HepG2 (cell line): ENCODE measurements around the gene THRB. TPM values are rescaled to one million over a fixed set of nuclear protein-coding genes. Genes with fewer than 3 reads are reported as not detected.
A peak's percentile ranks its signal among the peaks of the same experiment; 100 is the strongest.

ENCODE experiments used
- FOSL2 ChIP-seq: sonication (generic); formaldehyde crosslinking; IDR thresholded peaks from 2 replicates; pipeline ENCODE4 v1.4.0; 2020; ENCODE audit warnings: missing genetic modification reagents
- MXD4 ChIP-seq: IDR thresholded peaks from 2 replicates; pipeline ENCODE4 v1.6.1; 2016; ENCODE audit warnings: mild to moderate bottlenecking, missing biosample characterization, missing genetic modification reagents
- NCOA2 ChIP-seq: sonication (generic); formaldehyde crosslinking; IDR thresholded peaks from 2 replicates; pipeline ENCODE4 v1.8.0; 2022; ENCODE audit warnings: inconsistent platforms
- REPIN1 ChIP-seq: sonication (generic); formaldehyde crosslinking; IDR thresholded peaks from 2 replicates; pipeline ENCODE4 v1.8.0; 2022; ENCODE audit warnings: missing genetic modification reagents, low read depth, mild to moderate bottlenecking, borderline replicate concordance
- RXRA ChIP-seq: sonication (generic); formaldehyde crosslinking; IDR thresholded peaks from 2 replicates; pipeline ENCODE4 v1.5.1; 2020; ENCODE audit warnings: missing genetic modification reagents
- SOX5 ChIP-seq: IDR thresholded peaks from 2 replicates; pipeline ENCODE4 v1.6.1; 2016; ENCODE audit warnings: borderline replicate concordance
- ZBTB8A ChIP-seq: sonication (generic); formaldehyde crosslinking; IDR thresholded peaks from 2 replicates; pipeline ENCODE4 v1.4.0; 2020; ENCODE audit warnings: mild to moderate bottlenecking, low read depth, missing genetic modification reagents, borderline replicate concordance
- ZNF441 ChIP-seq: sonication (generic); formaldehyde crosslinking; IDR thresholded peaks from 2 replicates; pipeline ENCODE4 v1.7.0; 2021; ENCODE audit warnings: missing genetic modification reagents, borderline replicate concordance
- ZNF724P ChIP-seq: sonication (generic); formaldehyde crosslinking; IDR thresholded peaks from 2 replicates; pipeline ENCODE4 v1.8.0; 2022; ENCODE audit warnings: missing genetic modification reagents, borderline replicate concordance
- ZNF850 ChIP-seq: sonication (generic); formaldehyde crosslinking; conservative IDR thresholded peaks from 2 replicates; pipeline ENCODE4 v1.9.0; 2021; ENCODE audit warnings: mild to moderate bottlenecking, missing genetic modification reagents
- polyA plus RNA-seq, 8 experiments: library from polyadenylated mRNA; depleted of rRNA in 3 of 8; stranded (reverse) in 7 of 8; unstranded in 1 of 8; fragments of >200 nt; fragmentation: Illumina TruSeq in 4 of 8; extraction: Trizol in 4 of 8; gene quantifications; 2 replicates each; pipeline versions ENCODE4 v1.2.1 to v1.2.3, GENCODE V29; 2011 to 2016; ENCODE audit warnings: low read depth in 4 of 8, missing spikeins in 1 of 8, mixed read lengths in 1 of 8; ENCODE audit not compliant: insufficient read depth in 1 of 8
- total RNA-seq, 5 experiments: library from RNA; depleted of rRNA; stranded (reverse); fragments of >200 nt; fragmentation: Illumina TruSeq; extraction: Trizol; gene quantifications; 2 replicates each; pipeline ENCODE4 v1.2.3, GENCODE V29; 2016; ENCODE audit warnings: low read depth in 1 of 5
- TF ChIP-seq, protein P1 (sequence below): sonication (generic); formaldehyde crosslinking; IDR thresholded peaks from 2 replicates; pipeline ENCODE4 v1.4.0; 2020; ENCODE audit warnings: low read depth, missing genetic modification reagents
- TF ChIP-seq, protein P2 (sequence below): sonication (generic); formaldehyde crosslinking; IDR thresholded peaks from 2 replicates; pipeline ENCODE4 v1.8.1; 2023; ENCODE audit warnings: missing genetic modification reagents, inconsistent platforms, borderline replicate concordance
- TF ChIP-seq, protein P3 (sequence below): sonication (generic); formaldehyde crosslinking; IDR thresholded peaks from one replicate; pipeline ENCODE4 v1.5.1; 2020; ENCODE audit warnings: mild to moderate bottlenecking, missing genetic modification reagents; ENCODE audit errors: not compliant biosample characterization
- TF ChIP-seq, protein P4 (sequence below): sonication (generic); formaldehyde crosslinking; conservative IDR thresholded peaks from 2 replicates; pipeline ENCODE4 v1.5.0; 2020; ENCODE audit warnings: missing genetic modification reagents

Gene THRB
- total and polyA plus RNA-seq, 2 of the 13 experiments (the other 11 are each of a cell fraction or from before 2014, with no cell fraction given) = 4.7 to 22.7 TPM

DNA sequence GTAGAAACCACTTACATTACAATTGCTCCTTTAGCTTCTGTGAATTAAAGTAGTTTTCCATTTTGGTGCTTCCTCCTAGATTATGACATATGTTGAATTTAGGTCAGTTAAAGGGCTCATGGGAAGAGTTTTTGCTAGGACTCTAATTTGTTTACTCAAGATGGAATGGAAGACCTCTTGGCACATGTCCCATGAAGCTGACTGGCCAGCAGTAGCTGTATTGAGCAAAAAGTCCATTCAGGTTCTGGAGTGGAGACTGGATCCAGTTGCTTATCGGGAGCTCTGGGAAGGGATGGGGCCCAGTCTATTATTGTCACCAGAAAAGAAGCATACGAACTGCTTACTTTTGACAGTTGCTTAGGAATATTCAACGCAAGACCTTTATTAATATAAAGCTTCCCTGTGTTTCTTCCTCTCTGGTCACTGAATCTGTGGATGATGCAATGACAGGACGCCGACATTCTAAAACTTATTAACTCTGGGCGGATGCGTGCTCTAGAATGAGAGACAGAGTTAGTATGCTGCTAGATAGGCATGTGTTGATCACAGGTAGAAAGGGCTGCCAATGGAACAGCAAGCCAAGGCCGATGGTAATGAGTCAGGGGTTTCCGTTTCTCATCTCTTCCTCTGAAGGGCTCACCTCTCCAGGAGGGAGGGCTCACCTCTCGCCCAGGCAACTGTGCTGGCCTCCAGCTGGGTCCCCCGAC lies 393.8 kb downstream of the THRB start (continued):
- TF ChIP-seq, protein P1, sequence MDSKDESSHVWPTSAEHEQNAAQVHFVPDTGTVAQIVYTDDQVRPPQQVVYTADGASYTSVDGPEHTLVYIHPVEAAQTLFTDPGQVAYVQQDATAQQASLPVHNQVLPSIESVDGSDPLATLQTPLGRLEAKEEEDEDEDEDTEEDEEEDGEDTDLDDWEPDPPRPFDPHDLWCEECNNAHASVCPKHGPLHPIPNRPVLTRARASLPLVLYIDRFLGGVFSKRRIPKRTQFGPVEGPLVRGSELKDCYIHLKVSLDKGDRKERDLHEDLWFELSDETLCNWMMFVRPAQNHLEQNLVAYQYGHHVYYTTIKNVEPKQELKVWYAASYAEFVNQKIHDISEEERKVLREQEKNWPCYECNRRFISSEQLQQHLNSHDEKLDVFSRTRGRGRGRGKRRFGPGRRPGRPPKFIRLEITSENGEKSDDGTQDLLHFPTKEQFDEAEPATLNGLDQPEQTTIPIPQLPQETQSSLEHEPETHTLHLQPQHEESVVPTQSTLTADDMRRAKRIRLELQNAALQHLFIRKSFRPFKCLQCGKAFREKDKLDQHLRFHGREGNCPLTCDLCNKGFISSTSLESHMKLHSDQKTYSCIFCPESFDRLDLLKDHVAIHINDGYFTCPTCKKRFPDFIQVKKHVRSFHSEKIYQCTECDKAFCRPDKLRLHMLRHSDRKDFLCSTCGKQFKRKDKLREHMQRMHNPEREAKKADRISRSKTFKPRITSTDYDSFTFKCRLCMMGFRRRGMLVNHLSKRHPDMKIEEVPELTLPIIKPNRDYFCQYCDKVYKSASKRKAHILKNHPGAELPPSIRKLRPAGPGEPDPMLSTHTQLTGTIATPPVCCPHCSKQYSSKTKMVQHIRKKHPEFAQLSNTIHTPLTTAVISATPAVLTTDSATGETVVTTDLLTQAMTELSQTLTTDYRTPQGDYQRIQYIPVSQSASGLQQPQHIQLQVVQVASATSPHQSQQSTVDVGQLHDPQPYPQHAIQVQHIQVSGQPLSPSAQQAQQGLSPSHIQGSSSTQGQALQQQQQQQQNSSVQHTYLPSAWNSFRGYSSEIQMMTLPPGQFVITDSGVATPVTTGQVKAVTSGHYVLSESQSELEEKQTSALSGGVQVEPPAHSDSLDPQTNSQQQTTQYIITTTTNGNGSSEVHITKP (CRISPR knock-in tag) = no peak
- TF ChIP-seq ZNF724P (no peak), ZNF850 (CRISPR knock-in tag) (no peak), SOX5 (CRISPR knock-in tag) (no peak), FOSL2 (CRISPR knock-in tag) (peak; percentile 33), ZBTB8A (CRISPR knock-in tag) (no peak), ZNF441 (CRISPR knock-in tag) (no peak), NCOA2 (no peak), REPIN1 (CRISPR knock-in tag) (no peak), MXD4 (no peak), RXRA (CRISPR knock-in tag) (no peak)
- TF ChIP-seq, protein P2, sequence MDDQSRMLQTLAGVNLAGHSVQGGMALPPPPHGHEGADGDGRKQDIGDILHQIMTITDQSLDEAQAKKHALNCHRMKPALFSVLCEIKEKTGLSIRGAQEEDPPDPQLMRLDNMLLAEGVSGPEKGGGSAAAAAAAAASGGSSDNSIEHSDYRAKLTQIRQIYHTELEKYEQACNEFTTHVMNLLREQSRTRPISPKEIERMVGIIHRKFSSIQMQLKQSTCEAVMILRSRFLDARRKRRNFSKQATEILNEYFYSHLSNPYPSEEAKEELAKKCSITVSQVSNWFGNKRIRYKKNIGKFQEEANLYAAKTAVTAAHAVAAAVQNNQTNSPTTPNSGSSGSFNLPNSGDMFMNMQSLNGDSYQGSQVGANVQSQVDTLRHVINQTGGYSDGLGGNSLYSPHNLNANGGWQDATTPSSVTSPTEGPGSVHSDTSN (CRISPR knock-in tag) = no peak
- TF ChIP-seq, protein P3, sequence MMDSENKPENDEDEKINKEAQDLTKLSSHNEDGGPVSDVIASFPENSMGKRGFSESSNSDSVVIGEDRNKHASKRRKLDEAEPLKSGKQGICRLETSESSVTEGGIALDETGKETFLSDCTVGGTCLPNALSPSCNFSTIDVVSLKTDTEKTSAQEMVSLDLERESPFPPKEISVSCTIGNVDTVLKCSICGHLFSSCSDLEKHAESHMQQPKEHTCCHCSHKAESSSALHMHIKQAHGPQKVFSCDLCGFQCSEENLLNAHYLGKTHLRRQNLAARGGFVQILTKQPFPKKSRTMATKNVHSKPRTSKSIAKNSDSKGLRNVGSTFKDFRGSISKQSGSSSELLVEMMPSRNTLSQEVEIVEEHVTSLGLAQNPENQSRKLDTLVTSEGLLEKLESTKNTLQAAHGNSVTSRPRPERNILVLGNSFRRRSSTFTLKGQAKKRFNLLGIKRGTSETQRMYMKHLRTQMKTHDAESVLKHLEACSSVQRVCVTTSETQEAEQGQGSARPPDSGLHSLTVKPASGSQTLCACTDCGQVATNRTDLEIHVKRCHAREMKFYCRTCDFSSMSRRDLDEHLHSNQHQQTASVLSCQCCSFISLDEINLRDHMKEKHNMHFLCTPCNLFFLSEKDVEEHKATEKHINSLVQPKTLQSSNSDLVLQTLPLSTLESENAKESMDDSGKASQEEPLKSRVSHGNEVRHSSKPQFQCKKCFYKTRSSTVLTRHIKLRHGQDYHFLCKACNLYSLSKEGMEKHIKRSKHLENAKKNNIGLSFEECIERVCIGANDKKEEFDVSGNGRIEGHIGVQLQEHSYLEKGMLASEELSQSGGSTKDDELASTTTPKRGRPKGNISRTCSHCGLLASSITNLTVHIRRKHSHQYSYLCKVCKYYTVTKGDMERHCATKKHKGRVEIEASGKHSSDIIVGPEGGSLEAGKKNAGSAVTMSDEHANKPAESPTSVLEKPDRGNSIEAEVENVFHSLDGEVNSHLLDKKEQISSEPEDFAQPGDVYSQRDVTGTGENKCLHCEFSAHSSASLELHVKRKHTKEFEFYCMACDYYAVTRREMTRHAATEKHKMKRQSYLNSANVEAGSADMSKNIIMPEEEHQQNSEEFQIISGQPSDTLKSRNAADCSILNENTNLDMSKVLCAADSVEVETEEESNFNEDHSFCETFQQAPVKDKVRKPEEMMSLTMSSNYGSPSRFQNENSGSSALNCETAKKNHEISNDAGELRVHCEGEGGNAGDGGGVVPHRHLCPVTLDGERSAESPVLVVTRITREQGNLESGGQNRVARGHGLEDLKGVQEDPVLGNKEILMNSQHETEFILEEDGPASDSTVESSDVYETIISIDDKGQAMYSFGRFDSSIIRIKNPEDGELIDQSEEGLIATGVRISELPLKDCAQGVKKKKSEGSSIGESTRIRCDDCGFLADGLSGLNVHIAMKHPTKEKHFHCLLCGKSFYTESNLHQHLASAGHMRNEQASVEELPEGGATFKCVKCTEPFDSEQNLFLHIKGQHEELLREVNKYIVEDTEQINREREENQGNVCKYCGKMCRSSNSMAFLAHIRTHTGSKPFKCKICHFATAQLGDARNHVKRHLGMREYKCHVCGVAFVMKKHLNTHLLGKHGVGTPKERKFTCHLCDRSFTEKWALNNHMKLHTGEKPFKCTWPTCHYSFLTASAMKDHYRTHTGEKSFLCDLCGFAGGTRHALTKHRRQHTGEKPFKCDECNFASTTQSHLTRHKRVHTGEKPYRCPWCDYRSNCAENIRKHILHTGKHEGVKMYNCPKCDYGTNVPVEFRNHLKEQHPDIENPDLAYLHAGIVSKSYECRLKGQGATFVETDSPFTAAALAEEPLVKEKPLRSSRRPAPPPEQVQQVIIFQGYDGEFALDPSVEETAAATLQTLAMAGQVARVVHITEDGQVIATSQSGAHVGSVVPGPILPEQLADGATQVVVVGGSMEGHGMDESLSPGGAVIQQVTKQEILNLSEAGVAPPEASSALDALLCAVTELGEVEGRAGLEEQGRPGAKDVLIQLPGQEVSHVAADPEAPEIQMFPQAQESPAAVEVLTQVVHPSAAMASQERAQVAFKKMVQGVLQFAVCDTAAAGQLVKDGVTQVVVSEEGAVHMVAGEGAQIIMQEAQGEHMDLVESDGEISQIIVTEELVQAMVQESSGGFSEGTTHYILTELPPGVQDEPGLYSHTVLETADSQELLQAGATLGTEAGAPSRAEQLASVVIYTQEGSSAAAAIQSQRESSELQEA (CRISPR knock-in tag) = no peak
- TF ChIP-seq, protein P4, sequence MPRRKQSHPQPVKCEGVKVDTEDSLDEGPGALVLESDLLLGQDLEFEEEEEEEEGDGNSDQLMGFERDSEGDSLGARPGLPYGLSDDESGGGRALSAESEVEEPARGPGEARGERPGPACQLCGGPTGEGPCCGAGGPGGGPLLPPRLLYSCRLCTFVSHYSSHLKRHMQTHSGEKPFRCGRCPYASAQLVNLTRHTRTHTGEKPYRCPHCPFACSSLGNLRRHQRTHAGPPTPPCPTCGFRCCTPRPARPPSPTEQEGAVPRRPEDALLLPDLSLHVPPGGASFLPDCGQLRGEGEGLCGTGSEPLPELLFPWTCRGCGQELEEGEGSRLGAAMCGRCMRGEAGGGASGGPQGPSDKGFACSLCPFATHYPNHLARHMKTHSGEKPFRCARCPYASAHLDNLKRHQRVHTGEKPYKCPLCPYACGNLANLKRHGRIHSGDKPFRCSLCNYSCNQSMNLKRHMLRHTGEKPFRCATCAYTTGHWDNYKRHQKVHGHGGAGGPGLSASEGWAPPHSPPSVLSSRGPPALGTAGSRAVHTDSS (CRISPR knock-in tag) = no peak
